Superior temporal gyrus (tissue), 1 donor: ENCODE results near the gene PON2.
"Not testable (repeated sequence)": the region's sequence is repeated elsewhere in the genome, so short reads cannot be mapped to it uniquely, and the experiment has no call there.

Source experiments
- DNase-seq: peaks from one replicate; pipeline ENCODE4 v3.0.0-alpha.2; 2016; ENCODE audit errors: extremely low spot score

PON2 gene

GRCh38 chr7:95405208-95405607, 29.6 kb downstream of the PON2 start:
- peak; percentile 62 for DNase-seq

GRCh38 chr7:95404316-95404865, 30.4 kb downstream of the PON2 start:
- peak; percentile 43 for DNase-seq

GRCh38 chr7:95398155-95398940, 36.5 kb downstream of the PON2 start:
- DNase-seq: no peak

GRCh38 chr7:95397381-95397780, 37.4 kb downstream of the PON2 start:
- no peak for DNase-seq

GRCh38 chr7:95396136-95397032, 38.4 kb downstream of the PON2 start, which contains the start of gene PON3:
TSS of gene PON3 (minus strand) at chr7:95396375. CDS start at chr7:95396350, 25 bp downstream.
- DNase-seq: no peak

GRCh38 chr7:95395755-95396135, 39.1 kb downstream of the PON2 start:
- no peak for DNase-seq

- DNase-seq: no peak
These were observed 40.5 kb downstream of the PON2 start for GRCh38 chr7:95394370-95394769.

- DNase-seq: no peak
These were observed 43.1 kb downstream of the PON2 start for GRCh38 chr7:95391761-95392160.

- DNase-seq: no peak
These were observed 45.3 kb downstream of the PON2 start for GRCh38 chr7:95389516-95389915.

- not testable (repeated sequence) for DNase-seq
These were observed 55.4 kb downstream of the PON2 start for GRCh38 chr7:95379457-95379856.

GRCh38 chr7:95376632-95377400, 58.0 kb downstream of the PON2 start:
- DNase-seq: no peak

GRCh38 chr7:95375591-95376257, 59.1 kb downstream of the PON2 start:
- no peak for DNase-seq

- DNase-seq: no peak
These were observed 61.5 kb downstream of the PON2 start for GRCh38 chr7:95373323-95373722.

GRCh38 chr7:95368235-95368634, 66.6 kb downstream of the PON2 start:
- no peak for DNase-seq

- DNase-seq: no peak
These were observed 67.2 kb downstream of the PON2 start for GRCh38 chr7:95367606-95368005.

GRCh38 chr7:95365151-95365550, 69.7 kb downstream of the PON2 start:
- DNase-seq: no peak

GRCh38 chr7:95357623-95358022, 77.2 kb downstream of the PON2 start:
- no peak for DNase-seq
